K562 (cell line): ENCODE data around the gene IL1RL1. TPM values are rescaled to one million over a fixed set of nuclear protein-coding genes. Genes with fewer than 3 reads are reported as not detected.

Source experiments
- ATAC-seq: fragments of 200-7000 bp; cut with Tn5 transposase; 3 replicates; pipeline ENCODE4 v1.9.1; 2020; ENCODE audit warnings: moderate library complexity
- Bru-seq: library from RNA; stranded (reverse); fragments of 400-500 nt; gene quantifications from one replicate; lab custom pipeline; 2021; lab: Mats Ljungman, UMichigan
- BruChase-seq, 2 experiments: library from RNA; stranded (reverse); fragments of 400-500 nt; gene quantifications; one replicate each; lab custom pipeline; 2021; lab: Mats Ljungman, UMichigan
- BruUV-seq: library from RNA; stranded (reverse); fragments of 400-500 nt; replicated peaks from 2 replicates; lab custom pipeline; 2021; lab: Mats Ljungman, UMichigan
- CTCF ChIA-PET: fragments of 300-600 bp; formaldehyde crosslinking; extraction: SDS; loops from one replicate; lab custom pipeline; 2021; ENCODE audit warnings: low intra/inter-chr PET ratio; lab: Yijun Ruan, JAX
- POLR2A ChIA-PET: fragments of 300-600, 350-650 bp; sonication (Branson Sonifier 250); formaldehyde crosslinking; extraction: SDS; loops from one replicate; lab custom pipeline; 2021; ENCODE audit warnings: antibody characterized with exemption, inconsistent platforms; lab: Yijun Ruan, JAX
- DNase-seq, 4 experiments: peaks; one replicate each; pipeline versions ENCODE4 v3.0.0 to v3.0.0-alpha.2; 2011 to 2018; ENCODE audit warnings: low spot score in 3 of 4, mixed read lengths in 3 of 4; ENCODE audit errors: extremely low read depth in 1 of 4
- FAIRE-seq: peaks from 2 replicates; lab custom pipeline; 2011; peaks lifted over from hg19 to GRCh38; lab: Jason Lieb, UNC
- H2AFZ ChIP-seq: 2 replicates; pipeline ENCODE4 v1.6.0; 2011; ENCODE audit warnings: low read depth, low read length, control low read depth, inconsistent platforms
- H3K27ac ChIP-seq: fragments of 200-600 bp; 3 replicates; pipeline ENCODE4 v1.8.0; 2011; ENCODE audit warnings: low read depth, mild to moderate bottlenecking, control low read depth, inconsistent platforms, low read length, moderate library complexity, mixed read lengths; ENCODE audit errors: extremely low read depth
- H3K27me3 ChIP-seq, 2 experiments: fragments of 300-600 bp in 1 of 2; 2 replicates in 1 of 2; 3 replicates in 1 of 2; pipeline versions ENCODE4 v1.6.0 to v1.8.0; 2011; ENCODE audit warnings: inconsistent platforms in 2 of 2, low read length in 2 of 2, mild to moderate bottlenecking in 1 of 2, mixed read lengths in 1 of 2, moderate library complexity in 1 of 2; ENCODE audit not compliant: control insufficient read depth in 2 of 2, insufficient read depth in 2 of 2
- H3K36me3 ChIP-seq: fragments of 300-600 bp; 3 replicates; pipeline ENCODE4 v1.8.0; 2011; ENCODE audit warnings: mild to moderate bottlenecking, low read length, inconsistent platforms; ENCODE audit not compliant: control insufficient read depth, insufficient read depth
- H3K4me1 ChIP-seq, 2 experiments: fragments of 200-600 bp in 1 of 2; replicated peaks in 1 of 2; 2 replicates in 1 of 2; 3 replicates in 1 of 2; pipeline versions ENCODE4 v1.5.1 to v1.8.0; 2011; ENCODE audit warnings: inconsistent platforms in 2 of 2, low read length in 2 of 2, mild to moderate bottlenecking in 1 of 2, mixed read lengths in 1 of 2, moderate library complexity in 1 of 2; ENCODE audit not compliant: control insufficient read depth in 2 of 2, insufficient read depth in 2 of 2
- H3K4me2 ChIP-seq: 2 replicates; pipeline ENCODE4 v1.6.1; 2011; ENCODE audit warnings: low read length, control low read depth, inconsistent platforms, mixed read lengths; ENCODE audit not compliant: insufficient read depth
- H3K4me3 ChIP-seq: fragments of 200-600 bp; sonication (generic), shearing (Covaris generic); 2 replicates; pipeline ENCODE4 v1.5.1; 2016; ENCODE audit warnings: control low read depth, inconsistent platforms
- H3K79me2 ChIP-seq: fragments of 200-600 bp; 3 replicates; pipeline ENCODE4 v1.8.0; 2011; ENCODE audit warnings: low read length, inconsistent platforms; ENCODE audit not compliant: control insufficient read depth, insufficient read depth
- H3K9ac ChIP-seq, 2 experiments: 2 replicates each; pipeline versions ENCODE4 v1.6.0 to v1.6.1; 2011; ENCODE audit warnings: low read depth in 2 of 2, low read length in 2 of 2, control low read depth in 1 of 2, inconsistent platforms in 1 of 2, mild to moderate bottlenecking in 1 of 2, mixed read lengths in 1 of 2; ENCODE audit not compliant: insufficient read depth in 1 of 2
- H3K9me1 ChIP-seq: one replicate; pipeline ENCODE4 v1.6.0; 2011; ENCODE audit warnings: inconsistent platforms, mild to moderate bottlenecking, low read length, moderate library complexity; ENCODE audit not compliant: control insufficient read depth, insufficient read depth
- H3K9me3 ChIP-seq: replicated peaks from 2 replicates; pipeline ENCODE4 v1.5.1; 2011; ENCODE audit warnings: low read depth, low read length, inconsistent platforms; ENCODE audit not compliant: control insufficient read depth, insufficient read depth
- H4K20me1 ChIP-seq: replicated peaks from 2 replicates; pipeline ENCODE4 v1.6.1; 2011; ENCODE audit warnings: low read length, inconsistent platforms, mixed read lengths; ENCODE audit not compliant: control insufficient read depth, insufficient read depth
- ARID1B ChIP-seq: fragments of 450-650 bp; IDR thresholded peaks from 2 replicates; pipeline ENCODE4 v1.6.1; 2016; ENCODE audit warnings: antibody characterized with exemption, mild to moderate bottlenecking, inconsistent platforms
- HMBOX1 ChIP-seq: sonication (generic); IDR thresholded peaks from 2 replicates; pipeline ENCODE4 v1.6.1; 2016
- KAT8 ChIP-seq: fragments of 450-650 bp; IDR thresholded peaks from 2 replicates; pipeline ENCODE4 v1.6.1; 2016; ENCODE audit warnings: low read depth, mild to moderate bottlenecking
- MNT ChIP-seq, 2 experiments: fragments of 450-650 bp; conservative IDR thresholded peaks; 2 replicates each; pipeline ENCODE4 v1.6.1; 2017; ENCODE audit warnings: mild to moderate bottlenecking in 2 of 2, moderate library complexity in 2 of 2
- WGBS: fragments of 100-300 bp; shearing (Covaris generic); methylation state at CpG from one replicate; pipeline ENCODE4 v1.1.6; 2016; ENCODE audit warnings: low coverage, mixed read lengths; ENCODE audit not compliant: insufficient coverage; ENCODE audit errors: missing lambda C conversion rate; 5-methylcytosine and 5-hydroxymethylcytosine counted together
- in situ Hi-C: fragments of 300-500 bp; cut with MboI; formaldehyde crosslinking; loops from 4 replicates; pipeline ENCODE4 v1.15.0; 2018; ENCODE audit warnings: inconsistent platforms, mixed read lengths
- intact Hi-C: fragments of 100-400 bp; cut with micrococcal nuclease; formaldehyde crosslinking; loops from 2 replicates; pipeline ENCODE4 v1.14.2; 2022
- long read RNA-seq, 3 experiments: library from polyadenylated mRNA in 2 of 3; library from RNA in 1 of 3; unstranded in 2 of 3; stranded (forward) in 1 of 3; transcript quantifications; one replicate each; pipeline ENCODE4 v2.0.0, GENCODE V29; 2019 to 2022
- polyA minus RNA-seq, 3 experiments: library from RNA; depleted of rRNA, polyadenylated mRNA; stranded (reverse); fragments of >200 nt; gene quantifications; 2 replicates each; pipeline ENCODE4 v1.2.3, GENCODE V29; 2011
- polyA plus RNA-seq, 8 experiments: library from polyadenylated mRNA; depleted of rRNA in 4 of 8; stranded (reverse) in 5 of 8; unstranded in 3 of 8; fragments of >200 nt; fragmentation: Nextera tagmentation in 2 of 8; fragmentation: Illumina TruSeq in 1 of 8; extraction: Ambion mirVana in 2 of 8; extraction: Trizol in 1 of 8; gene quantifications; 2 replicates each; pipeline versions ENCODE4 v1.2.1 to v1.2.3, GENCODE V29; 2011 to 2014; ENCODE audit warnings: inconsistent platforms in 1 of 8, missing spikeins in 1 of 8
- total RNA-seq, 7 experiments: library from RNA; depleted of rRNA in 6 of 7; stranded (reverse); fragments of >200 nt in 6 of 7; fragmentation: Illumina TruSeq in 2 of 7; extraction: Trizol in 2 of 7; gene quantifications; 2 replicates each; pipeline versions ENCODE4 v1.2.1 to v1.2.3, GENCODE V29; 2011 to 2021; ENCODE audit warnings: low replicate concordance in 1 of 7

The IL1RL1 gene
- 0.18 TPM in 1 of 2 replicates, not detected in the other for total RNA-seq (2011; cell fraction: chromatin; rRNA removed; ENCODE audit: low replicate concordance)
- not detected in 2 replicates for total RNA-seq (2011; cell fraction: nucleolus; rRNA removed)
- total RNA-seq (2011; cell fraction: nucleoplasm; rRNA removed), result not detected in 2 replicates
- 0.45 and 0.59 TPM in 2 replicates for total RNA-seq (2014; rRNA removed)
- 0.73 and 1.0 TPM in 2 replicates for total RNA-seq (2014; rRNA removed; fragmentation: Illumina TruSeq; extraction: Trizol)
- total RNA-seq (2015; rRNA removed; fragmentation: Illumina TruSeq; extraction: Trizol), result 2.6 and 3.3 TPM in 2 replicates
- total RNA-seq (2021), result 0.44 and 1.0 TPM in 2 replicates
- 0.05 and 0.06 TPM in 2 replicates for polyA plus RNA-seq (2011; rRNA removed)
- polyA plus RNA-seq (2011; cell fraction: cytosol; rRNA removed), result 0.03 TPM in 1 of 2 replicates, not detected in the other
- polyA plus RNA-seq (2011; cell fraction: nucleus; rRNA removed), result 0.27 TPM in 1 of 2 replicates, not detected in the other
- 4.3 and 5.8 TPM in 2 replicates for polyA plus RNA-seq (2012)
- 0.72 and 1.2 TPM in 2 replicates for polyA plus RNA-seq (2014; fragmentation: Illumina TruSeq; extraction: Trizol)
- polyA plus RNA-seq (2014; fragmentation: Nextera tagmentation; extraction: Ambion mirVana), result under 1 TPM; 0.42 to 0.59 TPM
- polyA plus RNA-seq (2014; rRNA removed), result 0.66 and 0.81 TPM in 2 replicates
- polyA minus RNA-seq (2011; rRNA and poly(A)+ RNA removed), result 0.18 TPM in 1 of 2 replicates, not detected in the other
- not detected in 2 replicates for polyA minus RNA-seq (2011; cell fraction: cytosol; rRNA and poly(A)+ RNA removed)
- polyA minus RNA-seq (2011; cell fraction: nucleus; rRNA and poly(A)+ RNA removed), result 0.13 TPM in 1 of 2 replicates, not detected in the other
- percentile 20 among the genes with signal in this experiment for Bru-seq, nascent RNA
- percentile 15 among the genes with signal in this experiment for BruChase-seq, experiment 1, labeled RNA remaining after a 2-hour chase
- BruChase-seq, experiment 2, labeled RNA remaining after a 6-hour chase, result percentile 20 among the genes with signal in this experiment
- long read RNA-seq, experiment 1, partial matches to known transcripts, result 0 of 1 reads
- long read RNA-seq, experiment 1, other reads (novel, unspliced or antisense), result 0 of 1 reads
- long read RNA-seq, experiment 2, partial matches to known transcripts, result 2 of 2 reads
- long read RNA-seq, experiment 2, other reads (novel, unspliced or antisense), result 0 of 2 reads
- long read RNA-seq, experiment 3, result 0 reads

GRCh38 chr2:102310964-102311640 lies at the start of gene IL1RL1:
IL1RL1 (plus strand) TSS chr2:102311563; CDS start chr2:102338265, 26,702 bp downstream.
- Histone ChIP-seq H3K9me3 (no peaks in the 10 kb centered on the region), H4K20me1 (no peaks in the 10 kb centered on the region), H3K27ac (no peak within 1 kb of the TSS), H3K4me3 (no peak within 1 kb of the TSS), H3K9me1 (no peaks in the 10 kb centered on the region), H3K4me1 (peaks cover 0 to 8% of the 10 kb centered on the region in 2 experiments; a peak in 3 of 5 replicates), H2AFZ (peak within 1 kb of the TSS; percentile 44; the same call in 1 of the 2 replicates), H3K27me3 (peaks cover 0 to 8% of the 10 kb centered on the region in 2 experiments; a peak in 1 of 5 replicates), H3K4me2 (no peak within 1 kb of the TSS), H3K9ac (no peak within 1 kb of the TSS), H3K36me3 (no peaks in the 10 kb centered on the region), H3K79me2 (no peaks in the 10 kb centered on the region)
- 15% methylated on average over 5 of the region's 5 CpGs for WGBS
- BruUV-seq, result no TSS peak
- FAIRE-seq (peak; percentile 15), DNase-seq (no peak), ATAC-seq (no peak)
- in situ Hi-C loops, result no loop called here
- intact Hi-C loops, result no loop called here
- CTCF ChIA-PET, result no interaction called here
- POLR2A ChIA-PET, result interaction anchor here (0.7 kb wide), 2 partner anchors 124 to 1203 kb away, joined by 3 to 4 read pairs; no protein-coding TSS in a partner anchor
- TF ChIP-seq KAT8, result no peak
- TF ChIP-seq HMBOX1, result peak; percentile 94
- TF ChIP-seq MNT (conservative IDR thresholded peaks at IDR 0.05), result no peak
- 0 out of 2 replicates have a peak, but pooled peaks have one; percentile 32 for TF ChIP-seq ARID1B
